NCI-H446 treated with DMSO at 0.1 percent for 48 hours (cell line): ENCODE data around the gene OR8B12.

ENCODE experiments used
- DNase-seq: peaks from one replicate; lab custom pipeline; 2025; lab: John Stamatoyannopoulos, UW

OR8B12 gene, protein sequence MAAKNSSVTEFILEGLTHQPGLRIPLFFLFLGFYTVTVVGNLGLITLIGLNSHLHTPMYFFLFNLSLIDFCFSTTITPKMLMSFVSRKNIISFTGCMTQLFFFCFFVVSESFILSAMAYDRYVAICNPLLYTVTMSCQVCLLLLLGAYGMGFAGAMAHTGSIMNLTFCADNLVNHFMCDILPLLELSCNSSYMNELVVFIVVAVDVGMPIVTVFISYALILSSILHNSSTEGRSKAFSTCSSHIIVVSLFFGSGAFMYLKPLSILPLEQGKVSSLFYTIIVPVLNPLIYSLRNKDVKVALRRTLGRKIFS

DNA sequence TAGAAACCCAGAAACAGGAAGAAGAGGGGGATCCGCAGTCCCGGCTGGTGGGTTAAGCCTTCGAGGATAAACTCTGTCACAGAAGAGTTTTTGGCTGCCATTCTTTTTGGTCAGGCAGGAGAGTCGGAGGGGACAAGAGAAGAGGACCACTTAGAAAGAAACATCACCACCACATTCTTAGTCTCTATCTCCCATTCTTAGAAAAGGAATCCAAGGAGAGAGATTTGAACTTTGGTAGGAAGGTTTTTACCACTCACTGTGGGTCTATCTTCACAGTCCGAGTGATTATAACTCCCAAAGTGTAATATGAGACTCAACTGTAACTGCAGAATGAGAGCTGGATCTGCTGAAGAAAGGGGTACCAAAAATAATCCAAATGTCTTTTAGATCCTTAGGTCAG, at the start of gene OR8B12:
Gene OR8B12, minus strand, starts transcription at position 101 of the 400 bp plus-strand sequence. Its CDS starts 0 bp downstream, at position 101.
- DNase-seq = no peak

DNA sequence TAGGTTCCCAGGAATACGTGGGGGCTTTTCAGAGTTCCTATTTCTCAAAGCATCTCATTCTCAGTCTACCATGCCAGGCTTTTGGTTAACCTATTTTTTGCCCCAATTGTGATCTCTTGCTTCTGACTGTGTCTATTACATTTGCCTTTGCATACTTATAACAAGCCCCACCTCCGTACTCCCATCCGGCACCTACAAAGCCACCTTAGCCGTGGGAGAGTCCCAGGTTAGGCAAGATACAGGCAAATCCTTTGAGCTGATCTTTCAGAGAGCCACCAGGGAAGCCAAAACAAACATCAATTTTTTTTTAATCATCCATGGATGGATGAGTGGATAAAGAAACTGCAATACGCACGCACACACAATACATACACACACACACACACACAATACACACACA, 49.2 kb upstream of the OR8B12 start:
- no peak for DNase-seq

DNA sequence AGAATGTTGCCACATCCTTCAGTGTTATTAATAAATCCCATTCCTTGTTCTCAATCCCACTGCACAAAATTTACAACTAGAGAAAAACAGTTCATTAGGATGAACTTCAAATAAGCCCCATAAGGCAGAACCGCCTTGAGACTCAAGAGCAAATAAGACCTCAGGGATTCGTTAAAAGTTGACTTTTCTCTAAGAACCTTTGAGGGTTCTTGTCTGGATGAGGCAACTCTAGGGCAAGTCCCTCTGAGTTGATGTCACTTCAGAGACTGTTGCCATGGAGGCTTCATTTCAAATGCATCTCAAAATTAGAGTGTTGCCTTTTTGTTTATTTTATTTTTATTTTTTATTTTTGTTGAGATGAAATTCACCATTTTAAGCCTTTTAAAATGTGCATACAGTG, 48.0 kb upstream of the OR8B12 start:
- no peak for DNase-seq

DNA sequence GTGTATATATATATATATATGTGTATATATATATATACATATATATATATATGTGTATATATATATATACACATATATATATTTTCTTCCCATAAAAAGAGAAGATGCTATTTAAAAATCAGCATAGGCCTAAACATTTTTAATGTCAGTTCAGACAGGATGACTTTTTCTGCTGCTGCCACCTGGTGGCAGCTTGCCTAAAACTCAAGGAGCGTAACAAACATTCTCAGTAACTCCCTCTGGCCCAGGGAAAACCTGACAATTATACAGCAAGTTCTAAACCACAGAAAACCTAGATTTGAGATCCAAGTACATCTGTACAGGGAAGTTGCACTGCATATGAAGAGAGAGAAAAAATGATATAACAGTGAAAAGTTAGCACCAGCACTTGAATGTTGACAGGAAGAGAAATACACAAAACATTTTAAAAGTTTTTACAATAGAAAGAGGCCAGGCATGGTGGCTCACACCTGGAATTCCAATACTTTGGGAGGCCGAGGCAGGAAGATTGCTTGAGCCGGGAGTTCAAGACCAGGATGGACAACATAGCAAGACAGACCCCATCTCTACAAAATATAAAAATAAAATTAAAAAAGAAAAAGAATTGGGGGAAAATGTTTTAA, 42.9 kb upstream of the OR8B12 start:
- peak; percentile 40 for DNase-seq

DNA sequence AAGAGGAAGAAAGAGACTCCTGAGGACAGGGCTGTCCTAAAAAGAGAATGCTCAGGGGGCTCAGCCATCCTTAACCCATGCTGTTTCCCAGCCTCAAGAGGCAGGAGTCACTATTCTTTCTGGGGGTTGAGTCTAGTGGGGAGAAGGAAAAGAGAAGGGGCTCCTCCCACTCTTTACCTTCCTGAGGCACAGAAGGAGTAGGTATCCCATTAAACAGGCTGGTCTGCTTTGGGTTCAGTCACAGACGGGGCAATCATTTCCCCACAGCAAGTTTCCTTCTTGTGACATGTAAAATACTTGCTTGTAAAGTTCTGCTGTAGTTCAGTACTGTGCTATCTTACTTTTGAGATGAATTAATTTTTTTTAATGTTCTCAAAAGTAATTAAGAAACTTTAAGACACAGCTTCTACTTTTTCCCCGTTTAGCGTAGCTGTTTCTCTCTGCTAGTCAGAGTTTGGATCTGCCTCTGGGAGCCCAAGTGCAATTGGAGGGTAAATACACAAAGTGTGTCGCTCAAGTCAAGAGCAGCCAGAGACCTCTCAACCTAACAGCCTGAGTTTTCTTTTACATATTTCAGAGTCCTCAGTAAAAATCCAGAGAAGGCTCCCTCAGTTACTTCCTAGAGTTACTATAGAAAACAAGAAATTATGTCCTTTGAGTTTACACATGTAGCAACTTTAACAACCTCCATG, 41.4 kb upstream of the OR8B12 start:
- DNase-seq = no peak

DNA sequence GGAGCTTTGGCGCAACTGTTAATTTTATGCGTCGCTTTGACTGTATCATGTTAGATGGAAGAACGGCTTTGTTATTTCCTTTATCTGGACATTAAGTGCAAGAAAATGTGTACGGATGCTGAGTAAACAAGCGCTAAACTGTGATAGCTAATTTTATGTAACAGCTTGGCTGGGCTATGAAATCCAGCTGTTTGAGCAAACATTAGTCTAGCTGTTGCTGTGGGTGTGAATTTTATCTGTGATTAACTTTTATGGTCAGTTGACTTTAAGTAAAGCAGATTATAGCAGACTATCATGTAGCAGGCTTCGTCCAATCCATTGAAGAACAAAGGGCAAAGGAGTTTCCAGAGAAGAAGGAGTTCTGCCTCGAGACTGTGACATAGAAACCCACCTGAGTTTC, 40.3 kb upstream of the OR8B12 start:
- DNase-seq = no peak

DNA sequence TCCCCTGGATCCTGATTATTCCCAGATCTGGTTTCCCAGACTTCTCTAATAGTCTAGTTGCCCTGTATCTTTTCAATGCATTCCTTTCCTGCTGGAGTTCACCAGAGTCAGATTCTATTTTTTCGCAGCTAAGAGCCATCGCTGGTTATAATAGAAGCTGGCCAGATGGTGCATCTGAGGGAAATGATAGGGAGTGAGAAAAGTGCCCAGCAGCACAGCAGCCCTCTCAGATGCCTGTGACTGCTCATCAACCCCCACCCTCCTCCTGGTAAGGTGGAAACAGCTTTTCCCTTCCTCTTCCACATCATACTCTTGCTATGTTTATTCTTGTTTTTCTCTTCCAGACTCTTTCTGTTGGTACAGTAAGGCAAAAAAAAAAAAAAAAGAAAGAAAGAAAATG, 39.1 kb upstream of the OR8B12 start:
- DNase-seq = no peak

DNA sequence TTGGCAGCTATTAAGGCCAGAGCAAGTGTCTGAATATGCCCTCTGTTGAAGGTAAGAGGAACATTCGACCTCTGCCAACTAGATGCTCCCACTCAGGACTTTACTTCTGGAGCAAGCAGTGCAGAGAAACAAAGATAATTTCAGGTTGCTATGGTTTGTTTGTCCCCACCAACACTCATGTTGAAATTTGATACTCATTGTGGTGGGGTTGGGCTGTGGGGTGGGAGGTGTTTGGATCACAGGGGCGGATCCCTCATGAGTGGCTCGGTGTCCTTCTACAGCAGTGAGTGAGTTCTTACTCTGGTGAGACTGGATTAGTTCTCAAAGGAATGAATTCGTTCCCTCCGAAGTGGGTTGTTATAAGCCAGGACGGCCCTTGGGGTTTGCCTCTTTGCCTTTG, 38.4 kb upstream of the OR8B12 start:
- no peak for DNase-seq

DNA sequence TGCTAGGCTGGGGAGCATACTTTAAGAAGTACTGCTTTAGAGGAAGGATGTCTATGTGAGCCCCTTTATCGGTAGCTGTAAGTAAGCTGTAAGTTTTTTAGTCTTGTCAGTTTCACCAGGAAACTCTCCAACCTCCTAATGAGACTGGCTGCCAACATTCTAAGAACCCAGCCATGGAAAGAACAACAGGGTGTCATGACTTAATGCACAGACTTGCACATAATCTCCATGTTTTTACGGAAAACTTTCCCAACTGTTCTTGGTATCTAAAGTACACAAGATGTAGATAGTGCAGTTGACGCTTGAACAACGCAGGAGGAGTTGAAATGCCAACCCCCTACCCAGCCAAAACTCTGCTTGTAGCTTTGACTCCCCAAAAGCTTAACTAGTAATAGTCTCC, 35.3 kb upstream of the OR8B12 start:
- no peak for DNase-seq

DNA sequence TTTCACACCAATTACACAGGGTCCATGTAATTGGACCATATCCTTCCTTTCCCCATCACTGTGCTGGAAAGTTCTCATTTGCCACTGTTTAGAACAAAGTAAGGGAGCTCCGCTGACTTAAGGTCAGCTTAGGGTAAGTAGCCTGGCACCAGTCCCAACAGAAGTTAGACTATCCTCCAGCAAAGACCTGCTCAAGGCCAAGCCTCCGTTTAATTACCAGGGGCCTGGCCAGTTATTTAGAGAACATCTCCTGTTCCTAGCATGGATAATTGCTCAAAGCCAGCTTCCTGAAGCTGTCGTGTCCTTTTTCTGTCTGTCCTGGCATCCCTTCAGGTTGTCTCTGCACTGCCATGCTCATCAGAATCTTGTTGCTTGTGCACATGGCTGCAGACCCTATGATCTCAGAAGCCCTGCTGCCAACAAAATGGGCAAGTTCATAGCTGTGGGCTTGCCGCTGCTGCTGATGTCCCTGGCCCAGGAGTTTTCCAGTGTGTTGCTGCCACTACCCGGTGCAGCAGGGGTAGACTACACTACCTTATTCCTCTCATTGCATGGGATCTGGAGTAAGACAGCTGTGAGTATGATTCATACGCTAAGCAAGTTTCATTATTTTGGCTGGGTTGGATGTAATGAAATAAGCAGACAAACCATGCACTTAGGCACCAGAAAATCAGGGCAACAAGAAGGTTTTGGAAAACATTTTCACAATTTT, 34.4 kb upstream of the OR8B12 start:
- no peak for DNase-seq

DNA sequence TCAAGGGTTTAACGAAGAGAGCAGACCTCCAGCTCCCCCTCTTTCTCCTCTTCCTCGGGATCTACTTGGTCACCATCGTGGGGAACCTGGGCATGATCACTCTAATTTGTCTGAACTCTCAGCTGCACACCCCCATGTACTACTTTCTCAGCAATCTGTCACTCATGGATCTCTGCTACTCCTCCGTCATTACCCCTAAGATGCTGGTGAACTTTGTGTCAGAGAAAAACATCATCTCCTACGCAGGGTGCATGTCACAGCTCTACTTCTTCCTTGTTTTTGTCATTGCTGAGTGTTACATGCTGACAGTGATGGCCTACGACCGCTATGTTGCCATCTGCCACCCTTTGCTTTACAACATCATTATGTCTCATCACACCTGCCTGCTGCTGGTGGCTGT, 26.7 kb upstream of the OR8B12 start:
- DNase-seq = no peak

DNA sequence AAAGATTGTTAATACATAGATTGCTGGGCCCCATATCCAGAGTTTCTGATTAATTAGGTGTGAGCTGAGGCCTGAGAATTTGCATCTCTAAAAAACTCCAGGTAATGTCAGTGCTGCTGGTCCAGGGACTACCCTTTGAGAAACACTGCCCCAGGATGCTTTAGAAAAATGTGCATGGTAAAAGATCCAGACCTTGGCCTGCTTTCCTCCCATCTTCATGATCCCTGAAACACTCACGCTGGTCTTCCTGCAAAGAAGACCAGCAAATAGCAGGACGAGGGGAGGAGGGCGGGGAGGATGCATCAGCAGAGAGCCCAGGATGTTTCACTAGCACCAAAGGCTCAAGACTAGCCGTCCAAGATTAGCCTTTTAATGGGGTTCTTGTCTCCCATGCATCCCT, 26.2 kb upstream of the OR8B12 start, which contains the start of gene OR8A1:
Gene OR8A1, plus strand, starts transcription at position 301 of the 400 bp plus-strand sequence. CDS start 123 bp downstream, outside the sequence.
- DNase-seq = no peak

DNA sequence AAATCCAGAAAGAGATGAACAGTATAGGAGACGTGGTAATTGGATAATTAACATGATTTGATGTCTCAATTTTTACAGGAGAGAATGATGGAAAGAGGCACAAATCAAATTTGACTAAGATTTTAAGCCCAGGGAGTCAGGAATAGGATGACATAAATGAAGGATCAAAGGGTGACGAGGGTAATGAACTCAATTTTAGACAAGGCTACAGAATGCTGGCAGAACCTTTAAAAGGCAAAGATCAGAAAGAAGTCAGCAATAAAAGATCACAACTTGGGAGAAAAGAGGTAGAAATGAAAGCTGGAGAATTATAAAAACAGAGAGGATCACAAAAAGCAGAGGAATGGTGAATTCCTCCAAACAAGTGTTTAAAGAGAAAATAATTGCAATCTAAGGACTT, 13.4 kb upstream of the OR8B12 start:
- no peak for DNase-seq

DNA sequence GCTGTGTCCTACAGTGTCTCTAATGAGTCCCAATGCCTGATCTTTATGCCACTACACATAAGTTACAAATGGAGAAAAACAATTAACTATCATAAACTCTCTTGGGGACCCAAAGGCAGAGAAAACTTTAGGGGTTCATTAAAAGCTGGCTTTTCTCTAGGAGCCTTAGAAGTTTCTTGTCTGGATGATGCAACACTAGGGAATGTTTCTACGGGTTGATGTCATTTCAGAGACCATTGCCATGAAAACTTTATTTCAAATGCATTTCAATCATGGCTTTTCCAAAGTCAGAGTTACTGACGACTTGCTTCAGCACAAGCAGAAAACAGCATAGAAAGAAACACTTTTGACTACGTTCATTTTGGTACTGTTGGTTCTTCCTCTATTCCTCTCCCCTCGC, 8.5 kb upstream of the OR8B12 start:
- no peak for DNase-seq

DNA sequence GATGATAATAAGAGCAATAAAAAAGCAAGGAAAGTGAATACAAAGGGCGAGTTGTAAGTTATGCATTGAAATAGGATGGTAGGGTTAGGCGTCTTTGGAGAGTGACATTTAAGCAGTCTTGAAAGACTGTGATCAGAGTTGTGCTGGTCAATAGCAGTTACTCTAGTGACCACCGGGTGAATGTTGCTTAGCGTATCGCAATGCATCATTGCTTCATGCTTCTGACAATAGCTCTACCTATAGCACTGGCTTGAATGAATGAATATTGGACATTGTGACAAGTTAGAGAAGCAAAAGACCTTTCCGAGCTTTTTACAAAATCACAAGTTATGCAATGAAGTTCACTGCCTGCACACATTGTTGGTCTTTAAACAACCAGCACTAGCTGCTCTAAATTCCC, 7.7 kb upstream of the OR8B12 start:
- DNase-seq = no peak

DNA sequence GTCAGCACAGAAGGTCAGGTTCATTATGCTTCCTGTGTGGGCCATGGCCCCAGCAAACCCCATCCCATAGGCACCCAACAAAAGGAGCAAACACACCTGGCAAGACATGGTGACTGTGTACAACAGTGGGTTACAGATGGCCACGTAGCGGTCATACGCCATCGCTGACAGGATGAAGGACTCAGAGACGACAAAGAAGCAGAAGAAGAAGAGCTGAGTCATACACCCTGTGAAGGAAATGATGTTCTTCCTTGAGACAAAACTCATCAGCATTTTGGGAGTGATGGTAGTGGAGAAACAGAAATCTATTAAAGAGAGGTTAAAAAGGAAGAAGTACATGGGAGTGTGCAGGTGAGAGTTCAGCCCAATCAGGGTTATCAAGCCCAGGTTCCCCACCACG, 309 bp downstream of the OR8B12 start:
- no peak for DNase-seq

DNA sequence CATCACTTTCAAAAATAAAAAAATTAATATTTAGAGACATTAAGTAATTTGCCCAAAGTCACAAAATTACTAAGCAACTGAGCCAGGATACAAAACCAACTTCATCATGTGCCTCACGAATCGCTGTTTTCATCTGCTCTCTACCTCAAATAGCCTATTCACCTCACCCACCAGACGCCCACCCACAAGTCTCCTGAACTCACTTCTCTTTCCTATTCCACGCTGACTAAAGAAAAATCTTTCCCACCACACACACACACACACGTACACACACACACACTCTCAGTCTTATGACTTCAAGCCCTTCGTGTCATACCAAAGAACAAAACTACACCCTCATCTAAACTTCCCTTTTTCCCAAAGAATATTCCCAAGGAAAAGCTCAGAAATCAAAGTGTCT, 2.2 kb downstream of the OR8B12 start:
- DNase-seq = no peak

DNA sequence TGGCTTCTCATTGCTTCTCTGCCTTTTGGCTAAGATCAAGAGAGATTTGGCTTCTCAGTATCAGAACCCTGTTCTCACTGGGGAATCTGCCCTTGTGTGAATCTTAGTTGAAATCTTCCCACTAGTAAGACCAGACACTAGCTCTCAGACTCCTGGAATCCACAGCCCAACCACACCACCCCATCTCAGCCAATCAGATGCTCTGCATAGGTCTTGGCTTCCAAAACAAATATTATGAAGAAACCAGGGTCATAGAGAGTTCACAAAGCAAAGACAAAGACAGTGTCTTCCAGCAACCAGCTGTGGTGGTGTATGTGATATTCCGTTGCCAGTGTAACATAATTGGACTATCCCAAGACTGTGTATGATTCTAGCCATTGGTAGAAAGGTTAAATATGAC, 5.4 kb downstream of the OR8B12 start:
- DNase-seq = no peak

DNA sequence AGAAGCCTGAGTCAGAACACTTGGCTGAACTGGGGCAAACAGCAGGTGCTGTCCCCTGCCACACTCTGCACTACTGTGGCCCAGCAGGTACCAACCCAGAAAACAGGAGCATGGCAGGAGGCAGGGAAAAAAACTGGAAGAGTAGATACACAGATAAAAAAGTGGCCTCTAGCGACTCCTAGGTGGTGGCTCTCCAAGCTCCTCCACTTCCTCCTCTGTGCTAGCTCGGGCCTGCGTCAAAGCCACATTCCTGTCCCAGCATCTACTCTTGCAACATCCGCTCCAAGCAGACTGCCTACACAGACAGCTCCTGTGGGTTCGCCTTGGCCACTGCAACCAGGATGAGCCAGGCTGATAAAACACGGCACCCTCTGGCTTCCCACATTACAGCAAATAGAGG, 6.9 kb downstream of the OR8B12 start:
- DNase-seq = no peak

DNA sequence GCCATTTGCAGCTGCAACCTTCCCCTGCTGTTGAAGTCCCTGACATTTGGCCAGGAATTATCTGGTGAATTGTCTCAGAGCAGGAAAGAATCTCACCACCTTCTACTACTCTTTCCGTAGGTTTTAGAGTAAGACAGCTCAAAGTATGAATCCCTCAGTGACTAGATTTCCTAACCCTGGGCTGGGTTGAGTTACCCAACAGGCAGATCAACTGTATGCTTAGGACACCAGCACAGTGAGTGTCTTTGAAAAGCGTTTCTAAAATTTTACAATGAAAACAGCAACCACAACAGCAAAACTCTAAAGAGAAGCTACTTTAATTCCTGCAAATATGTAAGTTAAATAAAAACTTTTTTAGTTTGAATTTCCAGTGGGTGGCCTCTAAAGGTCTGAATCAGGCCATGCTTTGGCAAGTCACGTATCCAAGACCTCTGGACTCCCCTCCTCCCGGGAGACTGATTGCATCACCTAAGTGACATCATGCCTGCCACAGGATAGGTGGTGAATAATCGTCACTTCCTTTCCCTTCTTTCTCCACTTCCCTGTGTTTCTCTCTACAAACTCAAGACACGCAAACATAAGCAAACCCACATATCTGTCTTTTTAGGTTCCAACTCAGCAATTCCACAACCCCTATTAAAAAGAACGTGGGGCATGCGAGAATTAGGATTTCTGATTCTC, 7.8 kb downstream of the OR8B12 start:
- DNase-seq = no peak

DNA sequence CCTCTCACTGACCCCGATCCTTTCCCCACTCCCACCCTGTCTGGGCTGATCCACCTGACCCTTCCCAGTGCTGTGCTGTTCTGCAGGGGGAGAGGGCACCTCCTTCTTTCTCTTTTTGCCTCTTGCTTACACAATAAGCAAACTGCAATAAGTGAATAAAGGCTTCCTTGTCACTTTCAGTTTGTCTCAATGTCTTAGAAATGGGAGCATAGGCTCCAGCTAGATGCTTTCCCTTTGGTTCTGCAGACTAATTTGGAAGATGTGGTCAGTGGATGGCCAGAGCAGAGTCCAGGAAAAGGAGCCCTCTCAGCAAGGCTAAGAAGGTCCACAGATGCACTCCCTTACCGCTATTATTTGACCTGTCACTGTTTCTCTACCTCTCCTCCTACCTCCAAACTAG, 9.4 kb downstream of the OR8B12 start:
- DNase-seq = no peak

DNA sequence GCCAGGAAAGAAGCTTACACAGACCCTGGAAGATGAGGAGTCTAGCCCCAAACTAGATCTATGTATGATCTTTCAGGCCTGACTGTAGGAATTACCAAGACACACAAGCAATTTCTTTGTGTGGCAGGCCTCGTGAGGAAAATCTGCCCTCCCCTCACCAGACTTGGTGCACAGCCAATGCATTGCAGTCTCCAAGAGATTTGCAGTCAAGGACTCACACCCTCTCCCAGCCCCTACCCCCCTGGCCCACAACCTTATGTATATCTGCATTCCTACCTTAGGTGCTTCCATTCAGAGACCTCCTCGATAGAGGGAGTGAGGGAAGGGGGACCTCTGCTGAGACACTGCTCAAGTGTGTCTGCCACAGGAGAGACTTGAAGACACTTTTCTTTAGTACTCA, 9.8 kb downstream of the OR8B12 start:
- no peak for DNase-seq
